H1 (cell line): Measurements from ENCODE around the gene PHACTR2. TPM values are rescaled to one million over a fixed set of nuclear protein-coding genes. Genes with fewer than 3 reads are reported as not detected.

Experiments
- CTCF ChIA-PET: fragments of 300-600 bp; sonication (Branson Sonifier 250); formaldehyde crosslinking; loops from one replicate; lab custom pipeline; 2021; ENCODE audit not compliant: partially characterized antibody; lab: Charles Lee
- POLR2A ChIA-PET: fragments of 300-600 bp; sonication (Branson Sonifier 250); formaldehyde crosslinking; loops from one replicate; lab custom pipeline; 2021; ENCODE audit warnings: inconsistent platforms; ENCODE audit not compliant: partially characterized antibody; lab: Charles Lee
- DNase-seq, 2 experiments: peaks; one replicate each; pipeline versions ENCODE4 v3.0.0 to v3.0.0-alpha.2; 2010 to 2022; ENCODE audit warnings: low spot score in 2 of 2, low read depth in 1 of 2, mixed read lengths in 1 of 2
- FAIRE-seq: peaks from 2 replicates; lab custom pipeline; 2011; peaks lifted over from hg19 to GRCh38; lab: Jason Lieb, UNC
- H2AFZ ChIP-seq: 2 replicates; pipeline ENCODE4 v1.8.1; 2012; ENCODE audit warnings: low read length, inconsistent platforms
- H2AK5ac ChIP-seq: 2 replicates; pipeline ENCODE4 v1.6.1; 2013; ENCODE audit warnings: low read depth, low read length
- H2BK120ac ChIP-seq: replicated peaks from 2 replicates; pipeline ENCODE3; 2013; ENCODE audit warnings: low read depth, low read length, inconsistent platforms
- H2BK12ac ChIP-seq: 2 replicates; pipeline ENCODE4 v1.6.1; 2013; ENCODE audit warnings: low read depth, low read length
- H2BK15ac ChIP-seq: 2 replicates; pipeline ENCODE4 v1.6.1; 2013; ENCODE audit warnings: low read length
- H2BK20ac ChIP-seq: 2 replicates; pipeline ENCODE4 v1.6.1; 2013; ENCODE audit warnings: low read length
- H2BK5ac ChIP-seq: 2 replicates; pipeline ENCODE4 v1.6.1; 2013; ENCODE audit warnings: low read depth, low read length
- H3K14ac ChIP-seq: 2 replicates; pipeline ENCODE4 v1.6.1; 2013; ENCODE audit warnings: inconsistent platforms; ENCODE audit not compliant: insufficient read length
- H3K18ac ChIP-seq: 2 replicates; pipeline ENCODE4 v1.6.1; 2013; ENCODE audit warnings: low read length; ENCODE audit errors: extremely low read depth
- H3K23ac ChIP-seq: 2 replicates; pipeline ENCODE4 v1.6.1; 2013; ENCODE audit warnings: inconsistent platforms; ENCODE audit not compliant: insufficient read length
- H3K23me2 ChIP-seq: 2 replicates; pipeline ENCODE4 v1.6.1; 2013; ENCODE audit warnings: low read depth, low read length
- H3K27ac ChIP-seq: 2 replicates; pipeline ENCODE4 v1.6.1; 2011; ENCODE audit warnings: low read depth, low read length, inconsistent platforms
- H3K27me3 ChIP-seq, 4 experiments: replicated peaks in 1 of 4; 1 replicate in 1 of 4; 2 replicates in 3 of 4; pipeline versions ENCODE4 v1.6.1 to v1.8.1; 2011 to 2013; ENCODE audit warnings: low read length in 3 of 4, mild to moderate bottlenecking in 3 of 4, inconsistent platforms in 2 of 4, mixed read lengths in 2 of 4, moderate library complexity in 1 of 4; ENCODE audit not compliant: control insufficient read depth in 3 of 4, insufficient read depth in 3 of 4; ENCODE audit errors: extremely low read depth in 1 of 4
- H3K36me3 ChIP-seq, 4 experiments: 2 replicates each; pipeline versions ENCODE4 v1.6.1 to v1.8.1; 2011 to 2013; ENCODE audit warnings: mild to moderate bottlenecking in 4 of 4, low read length in 3 of 4, moderate library complexity in 2 of 4, control low read depth in 1 of 4, inconsistent platforms in 1 of 4; ENCODE audit not compliant: insufficient read depth in 4 of 4, control insufficient read depth in 2 of 4
- H3K4ac ChIP-seq: replicated peaks from 2 replicates; pipeline ENCODE3; 2013; ENCODE audit warnings: low read length, low read depth, mixed read lengths, inconsistent platforms; ENCODE audit not compliant: insufficient read length
- H3K4me1 ChIP-seq, 4 experiments: replicated peaks in 1 of 4; 1 replicate in 1 of 4; 2 replicates in 3 of 4; pipeline versions ENCODE4 v1.6.1 to v1.8.1; 2011 to 2013; ENCODE audit warnings: low read length in 3 of 4, inconsistent platforms in 2 of 4, mixed read lengths in 1 of 4; ENCODE audit not compliant: insufficient read depth in 4 of 4, control insufficient read depth in 3 of 4
- H3K4me2 ChIP-seq, 2 experiments: 2 replicates each; pipeline versions ENCODE4 v1.6.1 to v1.8.1; 2011 to 2013; ENCODE audit warnings: low read depth in 2 of 2, low read length in 2 of 2, control low read depth in 1 of 2, inconsistent platforms in 1 of 2, mild to moderate bottlenecking in 1 of 2; ENCODE audit not compliant: insufficient read depth in 1 of 2
- H3K4me3 ChIP-seq, 4 experiments: fragments of 200-600, 300-600 bp in 1 of 4; sonication (generic), shearing (Covaris generic), sonication (Bioruptor Twin) in 1 of 4; 2 replicates each; pipeline versions ENCODE4 v1.5.1 to v1.8.1; 2011 to 2016; ENCODE audit warnings: low read length in 4 of 4, low read depth in 3 of 4, control low read depth in 2 of 4, inconsistent platforms in 2 of 4, mild to moderate bottlenecking in 2 of 4, mixed read lengths in 1 of 4, moderate library complexity in 1 of 4; ENCODE audit not compliant: insufficient read depth in 2 of 4; ENCODE audit errors: extremely low read depth in 1 of 4
- H3K56ac ChIP-seq: replicated peaks from 2 replicates; pipeline ENCODE3; 2013; ENCODE audit warnings: low read depth, mild to moderate bottlenecking, mixed read lengths, low read length, inconsistent platforms; ENCODE audit not compliant: insufficient read length
- H3K79me1 ChIP-seq: 2 replicates; pipeline ENCODE4 v1.6.1; 2013; ENCODE audit warnings: low read depth, low read length, control low read depth
- H3K79me2 ChIP-seq, 2 experiments: 2 replicates each; pipeline versions ENCODE4 v1.6.1 to v1.8.1; 2012 to 2013; ENCODE audit warnings: low read length in 2 of 2, mild to moderate bottlenecking in 2 of 2, inconsistent platforms in 1 of 2; ENCODE audit not compliant: insufficient read depth in 2 of 2, control insufficient read depth in 1 of 2
- H3K9ac ChIP-seq, 4 experiments: replicated peaks in 1 of 4; 1 replicate in 1 of 4; 2 replicates in 3 of 4; pipeline versions ENCODE4 v1.6.1 to v1.8.1; 2011 to 2013; ENCODE audit warnings: low read depth in 3 of 4, low read length in 3 of 4, control low read depth in 2 of 4, mild to moderate bottlenecking in 2 of 4, moderate library complexity in 2 of 4, inconsistent platforms in 1 of 4; ENCODE audit errors: extremely low read depth in 1 of 4
- H3K9me3 ChIP-seq, 2 experiments: 2 replicates each; pipeline versions ENCODE4 v1.6.1 to v1.8.1; 2012 to 2013; ENCODE audit warnings: mild to moderate bottlenecking in 2 of 2, moderate library complexity in 2 of 2, control low read depth in 1 of 2, inconsistent platforms in 1 of 2, low read depth in 1 of 2, low read length in 1 of 2, mixed read lengths in 1 of 2; ENCODE audit not compliant: insufficient read depth in 2 of 2
- H4K20me1 ChIP-seq, 2 experiments: replicated peaks in 1 of 2; 2 replicates each; pipeline versions ENCODE3 to v1.8.1; 2011 to 2013; ENCODE audit warnings: inconsistent platforms in 2 of 2, low read length in 2 of 2, mild to moderate bottlenecking in 1 of 2; ENCODE audit not compliant: insufficient read depth in 2 of 2, control insufficient read depth in 1 of 2
- H4K5ac ChIP-seq: 2 replicates; pipeline ENCODE4 v1.6.1; 2013; ENCODE audit warnings: low read length, low read depth, mixed read lengths, inconsistent platforms; ENCODE audit not compliant: insufficient read length
- H4K8ac ChIP-seq: 2 replicates; pipeline ENCODE4 v1.8.0; 2013; ENCODE audit warnings: mild to moderate bottlenecking, moderate library complexity, low read length, inconsistent platforms; ENCODE audit not compliant: insufficient read depth; ENCODE audit errors: extremely low read depth
- H4K91ac ChIP-seq: replicated peaks from 2 replicates; pipeline ENCODE3; 2013; ENCODE audit warnings: low read length, mixed read lengths, inconsistent platforms; ENCODE audit not compliant: insufficient read length
- CBX5 ChIP-seq: fragments of 300-800, 300-1000 bp; sonication (generic); IDR thresholded peaks from 2 replicates; pipeline ENCODE4 v1.7.1; 2016; ENCODE audit warnings: antibody characterized with exemption, low read length, low read depth
- CTCF ChIP-seq, 3 experiments: IDR thresholded peaks; 1 replicate in 2 of 3; 2 replicates in 1 of 3; pipeline versions ENCODE4 v1.5.1 to v1.6.1; 2011; ENCODE audit warnings: low read length in 3 of 3, mild to moderate bottlenecking in 3 of 3, inconsistent platforms in 2 of 3, low read depth in 1 of 3, moderate library complexity in 1 of 3; ENCODE audit not compliant: insufficient read depth in 1 of 3; ENCODE audit errors: control extremely low read depth in 1 of 3
- YY1 ChIP-seq: IDR thresholded peaks from 2 replicates; pipeline ENCODE4 v1.6.1; 2011; ENCODE audit warnings: low read depth, mild to moderate bottlenecking, low read length
- WGBS, 2 experiments: shearing (Covaris generic) in 1 of 2; methylation state at CpG; one replicate each; pipeline versions ENCODE4 v1.1.6 to v1.1.7; 2013 to 2015; ENCODE audit warnings: low lambda C conversion rate in 2 of 2, mixed read lengths in 2 of 2, inconsistent platforms in 1 of 2, low coverage in 1 of 2, missing lambda C conversion rate in 1 of 2; ENCODE audit not compliant: insufficient replicate concordance in 2 of 2, insufficient coverage in 1 of 2, insufficient read length in 1 of 2; ENCODE audit errors: extremely low coverage in 1 of 2, missing lambda C conversion rate in 1 of 2; 5-methylcytosine and 5-hydroxymethylcytosine counted together
- polyA plus RNA-seq, 7 experiments: library from polyadenylated mRNA; depleted of rRNA in 3 of 7; stranded (reverse) in 5 of 7; unstranded in 2 of 7; fragments of >200 nt in 5 of 7; fragments of 200-250 nt in 2 of 7; gene quantifications; 1 replicate in 5 of 7; 2 replicates in 1 of 7; 4 replicates in 1 of 7; pipeline versions ENCODE4 v1.2.1 to v1.2.3, GENCODE V29; 2011 to 2013; ENCODE audit warnings: missing spikeins in 2 of 7, mixed read lengths in 2 of 7
- total RNA-seq: library from RNA; stranded (reverse); fragmentation: NEBNext Ultra II Directional; extraction: Animal tissue kit (Norgen Biotek cat#: 25700); gene quantifications from 2 replicates; pipeline ENCODE4 v1.2.1, GENCODE V29; 2021

The PHACTR2 gene
- total and polyA plus RNA-seq, 2 of the 8 experiments (the other 6 are each of a cell fraction or from before 2014, with no cell fraction given): 16.9 to 131 TPM

- H4K5ac ChIP-seq: no peak overlapping the region
- 0 out of 4 replicates have a peak, but pooled peaks cover 0 to 4% of the 10 kb centered on the region in 2 experiments for H3K9me3 ChIP-seq
These were observed 18.9 kb downstream of the PHACTR2 start for GRCh38 chr6:143696664-143697000.

More at GRCh38 chr6:143696664-143697000, 18.9 kb downstream of the PHACTR2 start:
- no peak overlapping the region for H2BK15ac ChIP-seq
- no peak overlapping the region for H3K14ac ChIP-seq
- H3K18ac ChIP-seq: no peak overlapping the region
- H3K36me3 ChIP-seq: no peaks in the 10 kb centered on the region; a peak in 2 of 8 replicates
- H2BK120ac ChIP-seq: no peak overlapping the region
- H3K4ac ChIP-seq: no peak overlapping the region
- no peak overlapping the region for H3K27ac ChIP-seq
- H3K23me2 ChIP-seq: peaks cover 1% of the 10 kb centered on the region; the same call in 1 of the 2 replicates
- no peaks in the 10 kb centered on the region for H4K20me1 ChIP-seq
- FAIRE-seq: no peak
- no peak overlapping the region for H3K9ac ChIP-seq
- no peak overlapping the region for H2AFZ ChIP-seq
- no peak overlapping the region for H2AK5ac ChIP-seq
- H3K56ac ChIP-seq: no peak overlapping the region
- H2BK5ac ChIP-seq: no peak overlapping the region
- POLR2A ChIA-PET: interaction anchor here (0.6 kb wide), 1 partner anchor 55 kb away, joined by 3 read pairs; no protein-coding TSS in a partner anchor
- peaks cover 11 to 97% of the 10 kb centered on the region in 2 experiments for H3K79me2 ChIP-seq
- peaks cover 5% of the 10 kb centered on the region; the same call in 1 of the 2 replicates for H3K79me1 ChIP-seq
- no peak overlapping the region for H2BK12ac ChIP-seq
- H4K91ac ChIP-seq: no peak overlapping the region
- no peak overlapping the region for H3K23ac ChIP-seq
- H4K8ac ChIP-seq: no peak overlapping the region
- WGBS, 2 experiments: 91% methylated on average over 2 of the region's 2 CpGs; no CpG with 5 or more reads in 1 of the 2 experiments
- TF ChIP-seq YY1 (no peak), CTCF (IDR thresholded peaks at IDR 0.05; ENCODE audit: control extremely low read depth in 1 of 3, insufficient read depth in 1 of 3, low read depth in 1 of 3, low read length in 3 of 3) (no peak), CBX5 (no peak)
- TF ChIP-seq, all 59 proteins: peak for 0
- Histone ChIP-seq H3K27me3 (no peaks in the 10 kb centered on the region), H3K4me2 (no peak overlapping the region), H2BK20ac (no peak overlapping the region), H3K4me3 (no peak overlapping the region), H3K4me1 (peaks cover 2 to 16% (median 5%) of the 10 kb centered on the region in 4 experiments; a peak in 4 of 7 replicates)
- DNase-seq: no peak
- CTCF ChIA-PET: interaction anchor here (1.2 kb wide), 1 partner anchor 245 kb away, joined by 3 read pairs; no protein-coding TSS in a partner anchor
